Vagina (tissue), 2 donors: ENCODE data around the gene CHD6.

Source experiments
- CTCF ChIP-seq, 3 experiments: fragments of 450-650 bp in 2 of 3; fragments of 200-600 bp in 1 of 3; sonication (generic) in 1 of 3; IDR thresholded peaks; one replicate each; pipeline ENCODE4 v1.5.1; 2017 to 2019; ENCODE audit warnings: antibody characterized with exemption in 3 of 3, mild to moderate bottlenecking in 2 of 3, moderate library complexity in 2 of 3
- POLR2A ChIP-seq, 2 donors: fragments of 450-650 bp; IDR thresholded peaks; one replicate each; pipeline ENCODE4 v1.6.1; 2017; ENCODE audit warnings: antibody characterized with exemption in 2 of 2, mild to moderate bottlenecking in 2 of 2, moderate library complexity in 2 of 2
- POLR2AphosphoS5 ChIP-seq, 2 donors: sonication (generic); formaldehyde crosslinking; IDR thresholded peaks; one replicate each; pipeline ENCODE4 v1.9.0; 2017; ENCODE audit warnings: antibody characterized with exemption in 2 of 2, mild to moderate bottlenecking in 2 of 2, low read depth in 1 of 2; ENCODE audit not compliant: insufficient read depth in 1 of 2

GRCh38 chr20:41513829-41514228, 104.3 kb downstream of the CHD6 start:
- no peak for TF ChIP-seq POLR2AphosphoS5 (IDR thresholded peaks at IDR 0.05; ENCODE audit: insufficient read depth in 1 of 2, low read depth in 1 of 2)
- no peak for TF ChIP-seq CTCF (IDR thresholded peaks at IDR 0.05)
- no peak for TF ChIP-seq POLR2A (IDR thresholded peaks at IDR 0.05)
